Ammon's horn (tissue), 1 donor: ENCODE results near the gene SLC44A5.
"Not testable (repeated sequence)": the region's sequence is repeated elsewhere in the genome, so short reads cannot be mapped to it uniquely, and the experiment has no call there.

Experiments used
- DNase-seq: peaks from one replicate; pipeline ENCODE4 v3.0.0-alpha.2; 2016; ENCODE audit warnings: low spot score

The SLC44A5 gene

GRCh38 chr1:75366595-75366994 is 244.3 kb downstream of the SLC44A5 start:
- DNase-seq: no peak

GRCh38 chr1:75361260-75361659 is 249.7 kb downstream of the SLC44A5 start:
- DNase-seq: no peak

GRCh38 chr1:75354267-75354666 is 256.6 kb downstream of the SLC44A5 start:
- DNase-seq: not testable (repeated sequence)

GRCh38 chr1:75353051-75353450 is 257.9 kb downstream of the SLC44A5 start:
- DNase-seq: no peak

GRCh38 chr1:75345538-75346292 is 265.2 kb downstream of the SLC44A5 start:
- DNase-seq: no peak

- DNase-seq: no peak
These were observed 268.1 kb downstream of the SLC44A5 start for GRCh38 chr1:75342786-75343185.

- no peak for DNase-seq
These were observed 269.4 kb downstream of the SLC44A5 start for GRCh38 chr1:75341537-75341936.

GRCh38 chr1:75338616-75339483 is 272.1 kb downstream of the SLC44A5 start:
- DNase-seq: peak; percentile 43

- no peak for DNase-seq
These were observed 276.0 kb downstream of the SLC44A5 start for GRCh38 chr1:75334876-75335389.

- DNase-seq: no peak
These were observed 280.3 kb downstream of the SLC44A5 start for GRCh38 chr1:75330624-75331023.

- DNase-seq: no peak
These were observed 282.2 kb downstream of the SLC44A5 start for GRCh38 chr1:75328691-75329090.

- no peak for DNase-seq
These were observed 283.5 kb downstream of the SLC44A5 start for GRCh38 chr1:75327395-75327794.

GRCh38 chr1:75317976-75318375 is 292.9 kb downstream of the SLC44A5 start:
- no peak for DNase-seq

- DNase-seq: no peak
These were observed 294.7 kb downstream of the SLC44A5 start for GRCh38 chr1:75316230-75316629.

- DNase-seq: no peak
These were observed 298.3 kb downstream of the SLC44A5 start for GRCh38 chr1:75312620-75313019.

- DNase-seq: no peak
These were observed 300.8 kb downstream of the SLC44A5 start for GRCh38 chr1:75310067-75310466.

- DNase-seq: no peak
These were observed 302.5 kb downstream of the SLC44A5 start for GRCh38 chr1:75308365-75308764.

GRCh38 chr1:75305061-75305460 is 305.9 kb downstream of the SLC44A5 start:
- DNase-seq: no peak

- no peak for DNase-seq
These were observed 317.6 kb downstream of the SLC44A5 start for GRCh38 chr1:75293270-75293669.

GRCh38 chr1:75292013-75292412 is 318.9 kb downstream of the SLC44A5 start:
- no peak for DNase-seq

- DNase-seq: no peak
These were observed 334.5 kb downstream of the SLC44A5 start for GRCh38 chr1:75276385-75276784.

- no peak for DNase-seq
These were observed 335.3 kb downstream of the SLC44A5 start for GRCh38 chr1:75275631-75276030.

- no peak for DNase-seq
These were observed 335.9 kb downstream of the SLC44A5 start for GRCh38 chr1:75274920-75275506.
